ENCODE measurements around the gene SLC12A5.
A peak's percentile ranks its signal among the peaks of the same experiment; 100 is the strongest.

The SLC12A5 gene

GRCh38 chr20:46054606-46055005 lies 25.6 kb downstream of the SLC12A5 start:
- DNase-seq (ENCODE audit: low spot score) = no peak

DNA sequence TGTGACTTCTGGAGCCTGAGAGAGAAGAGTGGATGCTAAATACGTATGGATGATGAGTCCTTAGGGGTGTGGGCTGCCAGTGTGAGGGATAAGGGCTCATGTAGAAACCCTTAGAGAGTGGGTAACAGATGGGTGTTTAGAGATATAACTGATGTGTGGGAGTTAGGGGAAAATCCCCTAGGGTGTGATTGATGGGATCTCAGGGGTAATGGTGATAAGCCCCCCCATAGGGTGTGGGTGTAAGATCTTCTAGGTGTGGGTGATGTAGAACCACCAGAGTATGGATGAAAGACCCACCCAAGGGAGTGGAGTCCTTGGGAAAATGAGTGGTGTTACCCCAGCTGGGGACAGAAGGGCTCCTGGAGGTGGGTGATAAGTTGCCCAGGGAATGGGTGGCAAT lies 26.3 kb downstream of the SLC12A5 start:
- DNase-seq (ENCODE audit: low spot score) = no peak

- DNase-seq (ENCODE audit: low spot score) = no peak
Measured at GRCh38 chr20:46056027-46056833, 27.2 kb downstream of the SLC12A5 start.

- peak; percentile 60 for DNase-seq (ENCODE audit: low spot score)
Measured at GRCh38 chr20:46056970-46057855, 28.2 kb downstream of the SLC12A5 start.

DNA sequence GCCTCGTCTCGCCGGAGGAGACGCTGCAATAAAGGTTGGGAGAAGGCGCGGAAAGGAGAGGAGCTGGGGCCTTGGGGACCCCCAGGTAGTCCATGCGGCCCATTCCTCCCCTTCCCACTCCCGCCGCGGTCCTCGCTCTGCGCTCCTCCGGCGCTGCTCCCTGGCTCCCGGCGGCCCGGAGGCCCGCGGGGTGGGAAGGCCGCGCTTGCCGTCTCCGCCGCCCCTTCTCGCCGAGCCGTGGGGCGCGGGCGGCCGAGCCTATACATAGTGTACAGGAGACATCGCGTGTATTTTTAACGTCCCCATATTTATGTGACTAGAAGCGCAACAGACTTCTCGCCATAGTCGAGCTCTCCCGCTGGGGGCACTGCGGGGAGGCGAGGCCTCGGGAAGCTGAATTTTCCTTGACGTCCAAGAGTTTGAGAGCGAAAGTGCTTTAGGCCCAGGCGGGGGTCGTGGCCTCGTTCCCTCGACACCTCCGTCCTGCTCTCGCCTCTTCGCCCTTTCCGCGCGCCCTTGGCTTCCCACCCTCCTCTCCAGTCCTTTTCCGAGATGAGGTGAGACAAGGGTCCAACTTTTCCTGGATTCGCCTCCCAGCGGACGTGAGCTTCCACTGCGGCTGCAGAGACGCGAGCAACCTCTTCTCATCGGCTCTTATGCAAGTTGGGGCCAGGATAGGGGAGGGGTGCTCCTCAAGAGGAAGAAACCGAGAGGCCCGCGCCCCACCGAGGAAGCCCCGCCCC lies 29.0 kb downstream of the SLC12A5 start:
- peak; percentile 37 for DNase-seq (ENCODE audit: low spot score)

GRCh38 chr20:46058599-46059281 lies 29.7 kb downstream of the SLC12A5 start:
- no peak for DNase-seq (ENCODE audit: low spot score)

DNA sequence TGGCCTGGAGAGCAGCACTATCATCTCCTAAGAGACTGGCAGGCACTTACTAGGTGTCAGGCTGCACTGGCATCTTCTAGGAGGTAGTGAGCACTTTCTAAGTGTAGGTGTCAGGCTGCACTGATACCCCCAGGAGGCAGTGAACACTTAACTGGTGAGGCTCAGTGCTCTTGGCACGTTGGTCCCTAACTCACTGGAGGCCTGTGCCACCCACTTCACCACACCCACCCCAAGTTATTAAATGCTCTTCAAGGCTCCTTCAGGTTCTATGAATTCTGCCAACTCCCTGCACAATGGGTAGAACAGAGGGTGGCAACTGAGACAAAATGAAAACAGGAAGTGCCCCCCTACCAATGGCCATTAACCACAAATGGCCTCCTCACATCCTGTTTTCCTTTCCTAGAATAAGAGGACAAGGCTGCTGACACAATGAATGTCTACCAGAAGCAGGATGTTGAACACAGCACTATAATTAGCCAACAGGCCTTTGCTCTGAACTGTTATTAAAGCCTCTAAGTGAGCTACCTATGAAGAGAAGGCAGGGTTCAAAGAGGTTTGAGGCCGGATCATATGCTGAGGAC lies 31.4 kb downstream of the SLC12A5 start:
- DNase-seq (ENCODE audit: low spot score) = no peak

GRCh38 chr20:46060975-46061374 lies 32.0 kb downstream of the SLC12A5 start:
- DNase-seq (ENCODE audit: low spot score) = no peak

DNA sequence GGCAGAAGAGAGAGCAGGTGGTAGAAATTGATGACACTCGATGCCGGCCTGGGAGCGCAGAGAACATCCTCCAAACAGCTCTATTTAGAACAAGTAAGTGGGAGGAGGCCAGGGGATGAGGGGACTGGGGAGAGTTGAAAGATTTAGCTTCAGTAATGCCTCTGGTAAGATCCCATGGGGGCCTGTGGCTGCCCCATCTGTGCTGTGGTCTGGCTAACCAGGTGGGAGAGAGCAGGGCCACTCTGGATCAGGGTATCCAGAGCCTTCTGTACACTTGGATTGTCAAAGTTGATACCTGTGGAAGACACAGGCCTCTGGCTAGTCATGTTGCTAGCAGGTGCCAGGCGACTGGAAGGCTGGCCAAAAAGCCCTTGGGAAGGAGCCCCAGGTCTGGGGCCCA lies 33.1 kb downstream of the SLC12A5 start:
- no peak for DNase-seq (ENCODE audit: low spot score)

DNA sequence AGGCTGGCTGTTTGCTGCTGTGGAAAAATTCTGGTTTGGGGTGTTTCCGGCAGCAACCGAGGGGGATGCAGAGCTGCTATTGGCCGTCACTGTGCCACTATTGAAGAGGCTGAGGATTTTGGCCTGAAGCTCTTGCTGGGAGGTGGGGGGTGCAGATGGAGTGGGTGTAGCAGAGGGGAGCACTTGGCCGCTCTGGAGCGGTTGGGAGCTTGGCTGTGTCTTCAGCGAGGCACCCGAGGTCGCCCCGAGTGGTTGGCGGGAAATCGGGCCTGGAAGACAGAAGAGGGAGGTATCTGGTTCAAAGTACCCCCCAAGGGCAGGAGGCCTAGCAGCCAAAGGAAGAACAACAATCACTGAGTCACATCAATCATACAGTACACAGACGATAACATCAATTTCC lies 33.6 kb downstream of the SLC12A5 start:
- no peak for DNase-seq (ENCODE audit: low spot score)

- no peak for DNase-seq (ENCODE audit: low spot score)
Measured at GRCh38 chr20:46063151-46063550, 34.1 kb downstream of the SLC12A5 start.

GRCh38 chr20:46063652-46064054 lies 34.6 kb downstream of the SLC12A5 start:
- DNase-seq (ENCODE audit: low spot score) = no peak

DNA sequence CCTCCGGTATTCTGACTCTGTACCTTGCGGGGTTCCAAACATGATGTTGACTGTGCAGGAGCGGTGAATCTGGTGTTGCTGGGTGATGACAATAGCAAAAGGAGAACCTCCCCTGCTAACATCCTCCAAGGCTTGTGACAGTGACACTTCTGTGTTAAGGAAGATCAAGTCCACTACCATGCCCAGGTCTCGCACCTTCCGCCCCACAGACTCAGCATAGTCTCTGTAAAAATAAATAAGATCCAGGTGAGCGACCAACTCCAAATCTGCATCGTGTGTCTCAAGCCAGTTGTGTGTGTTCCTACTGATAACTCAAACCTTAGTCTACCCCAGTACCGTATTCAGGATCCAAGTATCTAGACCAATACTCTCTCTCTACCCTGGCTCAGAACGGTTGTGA lies 36.0 kb downstream of the SLC12A5 start:
- no peak for DNase-seq (ENCODE audit: low spot score)

DNA sequence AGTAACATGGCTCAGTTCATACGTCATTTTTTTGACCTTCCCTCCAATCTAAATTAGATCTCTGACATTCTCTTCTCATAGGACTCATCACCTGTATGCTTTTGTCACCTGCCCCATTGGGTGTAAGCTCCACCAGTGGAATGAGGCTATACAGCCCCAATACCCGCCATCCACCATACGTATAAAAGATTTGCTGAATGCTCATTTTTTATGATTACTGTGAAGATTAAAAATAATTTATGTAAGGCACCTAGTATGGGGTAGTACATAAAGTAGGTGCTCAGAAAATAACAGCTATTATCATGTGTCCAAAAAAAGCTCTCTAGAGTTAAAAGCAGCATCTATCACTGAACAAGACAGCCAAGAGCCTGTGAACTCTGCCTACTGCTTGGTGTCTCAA lies 36.7 kb downstream of the SLC12A5 start:
- DNase-seq (ENCODE audit: low spot score) = no peak

GRCh38 chr20:46070215-46070900 lies 41.3 kb downstream of the SLC12A5 start:
- DNase-seq (ENCODE audit: low spot score) = peak; percentile 75

- DNase-seq (ENCODE audit: low spot score) = no peak
Measured at GRCh38 chr20:46071573-46071972, 42.6 kb downstream of the SLC12A5 start.

GRCh38 chr20:46073024-46073423 lies 44.0 kb downstream of the SLC12A5 start:
- DNase-seq (ENCODE audit: low spot score) = no peak

GRCh38 chr20:46073443-46073842 lies 44.4 kb downstream of the SLC12A5 start:
- no peak for DNase-seq (ENCODE audit: low spot score)

GRCh38 chr20:46074006-46074405 lies 45.0 kb downstream of the SLC12A5 start:
- DNase-seq (ENCODE audit: low spot score) = no peak

DNA sequence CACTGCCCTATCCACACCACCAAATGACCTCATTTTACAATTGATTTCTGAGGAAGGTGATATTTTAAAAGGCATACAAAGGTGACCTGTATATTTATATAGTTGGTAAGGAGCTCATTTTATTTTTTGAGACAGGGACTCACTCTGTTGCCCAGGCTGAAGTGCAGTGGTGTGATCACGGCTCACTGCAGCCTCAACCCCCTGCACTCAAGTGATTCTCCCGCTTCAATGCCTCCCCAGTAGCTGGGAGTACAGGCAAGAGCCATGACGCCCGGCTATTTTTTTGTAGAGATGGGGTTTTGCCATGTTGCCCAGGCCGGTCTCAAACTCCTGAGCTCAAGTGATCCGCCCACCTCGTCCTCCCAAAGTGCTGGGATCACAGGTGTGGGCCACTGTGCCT lies 47.8 kb downstream of the SLC12A5 start:
- DNase-seq (ENCODE audit: low spot score) = no peak

Data from AG08395 (cell line).